Pancreas (tissue), 10 donors: Measurements from ENCODE around the gene BCAS1. TPM values are rescaled to one million over a fixed set of nuclear protein-coding genes. Genes with fewer than 3 reads are reported as not detected.
A peak's percentile ranks its signal among the peaks of the same experiment; 100 is the strongest.

ENCODE experiments used
- ATAC-seq, 4 donors: fragments of 200-7000 bp; cut with Tn5 transposase; one replicate each; pipeline versions ENCODE4 v1.8.0 to v1.9.1; 2020; ENCODE audit warnings: mild to moderate bottlenecking in 4 of 4, moderate library complexity in 4 of 4
- DNase-seq, 6 donors: peaks; one replicate each; pipeline ENCODE4 v3.0.0-alpha.2; 2020
- FAIRE-seq: peaks from 2 replicates; lab custom pipeline; 2012; peaks lifted over from hg19 to GRCh38; lab: Jason Lieb, UNC
- H3K27ac ChIP-seq, 4 donors: fragments of 200-600 bp; sonication (generic); 1 replicate in 3 of 4; 2 replicates in 1 of 4; pipeline versions ENCODE4 v1.5.0 to v1.8.0; 2020
- H3K27me3 ChIP-seq, 4 donors: fragments of 200-600 bp; one replicate each; pipeline ENCODE4 v1.8.0; 2021
- H3K36me3 ChIP-seq, 3 donors: fragments of 200-600 bp; sonication (generic) in 1 of 3; one replicate each; pipeline versions ENCODE4 v1.5.0 to v1.8.0; 2020 to 2021
- H3K4me1 ChIP-seq, 3 donors: fragments of 200-600 bp; one replicate each; pipeline ENCODE4 v1.8.0; 2021
- H3K4me3 ChIP-seq, 4 donors: fragments of 200-600 bp; sonication (generic) in 2 of 4; one replicate each; pipeline versions ENCODE4 v1.5.0 to v1.8.0; 2020 to 2021
- H3K9me3 ChIP-seq, 4 donors: fragments of 200-600 bp; one replicate each; pipeline ENCODE4 v1.8.0; 2021
- CTCF ChIP-seq, 4 donors: fragments of 200-600 bp; sonication (generic) in 3 of 4; IDR thresholded peaks; one replicate each; pipeline versions ENCODE4 v1.5.0 to v1.8.0; 2021; ENCODE audit warnings: antibody characterized with exemption in 4 of 4
- WGBS, 2 donors: extraction: QIAGEN DNeasy Blood & Tissue Kit; methylation state at CpG; one replicate each; pipeline ENCODE4 v1.1.7; 2013; 5-methylcytosine and 5-hydroxymethylcytosine counted together
- intact Hi-C, 3 donors: fragments of 100-400 bp; cut with DNase I; formaldehyde crosslinking; loops; one replicate each; pipeline versions ENCODE4 v1.11.1 to v1.14.2; 2022
- polyA plus RNA-seq, 2 donors: library from polyadenylated mRNA; stranded (reverse); fragments of 200-250 nt; gene quantifications; one replicate each; pipeline ENCODE4 v1.2.3, GENCODE V29; 2013
- total RNA-seq, 6 donors: library from RNA; stranded (reverse); fragmentation: NEBNext Ultra II Directional in 4 of 6; extraction: Animal tissue kit (Norgen Biotek cat#: 25700) in 4 of 6; gene quantifications; one replicate each; pipeline versions ENCODE4 v1.2.1 to v1.2.4, GENCODE V29; 2021 to 2023
- donor health status: healthy with polysubstance abuse.
- donor health status: DM: no; HTN: no; CAD: no; lungs with moderate emphysema.
- donor health status: DM: no; HTN: no; CAD: no.
- donor health status: control.
- donor health status: control.
- donor health status: Bipolar disorder and iron deficiency.
- donor health status: DM: yes; HTN: yes; CAD: no.
- donor health status: DM: no; HTN: no; CAD: no.
- donor health status: DM: no; HTN: no; CAD: no.
- donor health status: DM: yes; HTN: yes; CAD: no.

The BCAS1 gene
- total and polyA plus RNA-seq, 8 donors, result 0.20 to 0.85 (median 0.61) TPM

GRCh38 chr20:54051068-54051467 is 19.3 kb downstream of the BCAS1 start:
- Histone ChIP-seq H3K4me3 (no peak overlapping the region), H3K36me3 (no peaks in the 10 kb centered on the region), H3K4me1 (no peaks in the 10 kb centered on the region), H3K27ac (no peak overlapping the region), H3K9me3 (no peaks in the 10 kb centered on the region), H3K27me3 (no peaks in the 10 kb centered on the region)
- ATAC-seq (peak in 2 of 4 donors; percentile 30 to 65), DNase-seq (no peak), FAIRE-seq (no peak)
- 45 to 62% methylated on average over 2 of the region's 2 CpGs for WGBS, 2 donors
- intact Hi-C loops, result no loop called here
- TF ChIP-seq CTCF (IDR thresholded peaks at IDR 0.05), result no peak

GRCh38 chr20:54048891-54049545 is 21.4 kb downstream of the BCAS1 start:
- no peak for TF ChIP-seq CTCF (IDR thresholded peaks at IDR 0.05)
- DNase-seq, result no peak
- FAIRE-seq, result no peak
- WGBS, 2 donors, result 69 to 74% methylated on average over 3 of the region's 3 CpGs
- intact Hi-C loops, result no loop called here
- Histone ChIP-seq H3K36me3 (no peaks in the 10 kb centered on the region), H3K4me3 (no peak overlapping the region), H3K27me3 (no peaks in the 10 kb centered on the region), H3K9me3 (no peaks in the 10 kb centered on the region), H3K27ac (no peak overlapping the region), H3K4me1 (no peaks in the 10 kb centered on the region)
- no peak for ATAC-seq

GRCh38 chr20:54048481-54048880 is 21.9 kb downstream of the BCAS1 start:
- Histone ChIP-seq H3K4me1 (no peaks in the 10 kb centered on the region), H3K27me3 (no peaks in the 10 kb centered on the region), H3K9me3 (no peaks in the 10 kb centered on the region), H3K27ac (no peak overlapping the region), H3K4me3 (no peak overlapping the region), H3K36me3 (no peaks in the 10 kb centered on the region)
- WGBS, 2 donors, result 78 to 88% methylated on average over 2 of the region's 2 CpGs
- FAIRE-seq, result no peak
- intact Hi-C loops, result no loop called here
- no peak for ATAC-seq
- no peak for TF ChIP-seq CTCF (IDR thresholded peaks at IDR 0.05)
- no peak for DNase-seq

GRCh38 chr20:54047720-54048119 is 22.7 kb downstream of the BCAS1 start:
- intact Hi-C loops, result no loop called here
- Histone ChIP-seq H3K9me3 (no peaks in the 10 kb centered on the region), H3K4me3 (no peak overlapping the region), H3K36me3 (no peaks in the 10 kb centered on the region), H3K4me1 (no peaks in the 10 kb centered on the region), H3K27ac (no peak overlapping the region), H3K27me3 (no peaks in the 10 kb centered on the region)
- DNase-seq, result no peak
- 89 to 95% methylated on average over 1 of the region's 1 CpG for WGBS, 2 donors
- no peak for TF ChIP-seq CTCF (IDR thresholded peaks at IDR 0.05)
- no peak for FAIRE-seq
- ATAC-seq, result no peak

- no peaks in the 10 kb centered on the region for H3K4me1 ChIP-seq
- H3K9me3 ChIP-seq, result no peaks in the 10 kb centered on the region
- DNase-seq (no peak), ATAC-seq (no peak), FAIRE-seq (no peak)
- WGBS, 2 donors, result 68 to 85% methylated on average over 2 of the region's 2 CpGs
- H3K36me3 ChIP-seq, result no peaks in the 10 kb centered on the region
- no peak for TF ChIP-seq CTCF (IDR thresholded peaks at IDR 0.05)
- H3K4me3 ChIP-seq, result no peak overlapping the region
- no peaks in the 10 kb centered on the region for H3K27me3 ChIP-seq
- intact Hi-C loops, result no loop called here
- H3K27ac ChIP-seq, result no peak overlapping the region
Measured at GRCh38 chr20:54047048-54047447, 23.3 kb downstream of the BCAS1 start.
